ENCODE data around the gene PPP2CA.
A peak's percentile ranks its signal among the peaks of the same experiment; 100 is the strongest.

Gene PPP2CA

DNA sequence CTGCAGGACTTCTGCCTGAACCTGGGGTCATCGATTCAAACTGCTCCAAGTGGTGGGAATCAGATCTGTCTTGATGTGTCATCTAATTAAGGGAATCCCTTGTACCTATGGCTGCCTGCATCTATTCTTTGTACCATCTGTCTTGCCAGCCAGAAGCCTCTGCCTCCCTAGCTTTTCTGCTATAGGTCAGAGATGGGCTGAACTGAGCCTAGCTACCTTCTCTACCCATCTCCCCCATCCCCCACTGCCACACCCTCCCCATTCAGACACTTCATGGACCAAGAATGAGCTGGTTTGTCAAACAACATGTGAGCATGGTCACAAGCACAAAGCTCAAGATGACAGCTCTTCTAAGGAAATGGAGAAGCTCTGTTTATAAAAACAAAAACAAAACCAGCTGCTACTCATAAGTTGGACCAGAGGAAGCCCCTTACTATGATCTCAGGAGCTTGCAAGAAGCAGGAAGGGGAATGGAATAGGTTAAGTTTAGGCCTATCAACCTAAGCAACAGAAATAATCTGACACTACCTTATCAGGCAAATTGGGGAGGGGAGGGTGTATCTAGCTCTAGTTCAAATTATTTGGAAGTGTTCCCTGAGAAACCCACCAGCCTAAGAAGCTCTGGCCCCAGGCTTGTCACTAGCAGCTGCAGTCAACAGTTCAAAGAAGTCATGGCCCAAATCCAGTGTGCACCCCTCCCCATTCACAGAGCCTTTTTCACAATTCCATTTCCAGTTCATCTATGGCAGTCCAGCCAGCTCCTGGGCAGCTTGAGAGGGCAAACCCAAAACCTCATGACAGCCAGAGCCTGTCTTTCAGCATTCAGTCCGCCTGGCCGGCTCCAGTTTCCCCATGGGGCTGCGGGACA is 79.0 kb downstream of the PPP2CA start:
- no peak for DNase-seq

DNA sequence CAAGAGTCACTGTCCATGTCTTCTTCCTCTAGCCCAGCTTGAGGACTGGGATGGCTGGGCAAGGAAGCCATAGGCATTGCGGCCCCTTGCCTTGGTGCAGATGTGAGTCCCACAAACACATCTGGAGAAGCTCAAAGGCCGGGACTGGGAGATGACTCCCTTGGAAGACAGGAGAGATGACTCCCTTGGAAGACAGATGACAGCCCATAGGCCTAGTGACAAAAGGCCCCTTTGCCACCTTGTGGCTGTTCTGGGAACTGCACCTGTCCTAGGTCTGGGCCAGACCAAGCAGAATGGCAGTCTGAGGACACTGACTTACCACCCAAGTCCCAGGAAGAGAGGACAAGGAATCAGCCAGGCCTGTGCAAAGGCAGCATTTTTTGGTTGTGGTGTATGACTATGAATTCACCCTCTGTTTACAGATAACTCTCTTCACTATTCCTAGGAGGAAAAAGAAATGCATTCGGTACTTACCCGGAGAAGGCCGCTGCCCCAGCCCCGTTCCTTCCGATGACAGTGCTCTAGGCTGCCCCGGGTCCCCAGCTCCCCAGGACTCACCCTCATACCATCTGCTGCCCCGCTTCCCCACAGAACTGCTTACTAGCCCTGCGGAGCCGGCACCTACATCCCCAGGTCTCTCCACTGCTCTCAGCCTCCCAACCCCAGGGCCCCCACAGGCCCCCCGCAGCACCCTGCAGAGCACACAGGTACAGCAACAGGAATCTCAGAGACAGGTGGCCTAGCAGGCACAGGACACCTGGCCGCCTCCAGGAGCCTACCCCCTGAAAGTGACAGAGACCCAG is 79.9 kb downstream of the PPP2CA start:
- DNase-seq, result peak; percentile 62

DNA sequence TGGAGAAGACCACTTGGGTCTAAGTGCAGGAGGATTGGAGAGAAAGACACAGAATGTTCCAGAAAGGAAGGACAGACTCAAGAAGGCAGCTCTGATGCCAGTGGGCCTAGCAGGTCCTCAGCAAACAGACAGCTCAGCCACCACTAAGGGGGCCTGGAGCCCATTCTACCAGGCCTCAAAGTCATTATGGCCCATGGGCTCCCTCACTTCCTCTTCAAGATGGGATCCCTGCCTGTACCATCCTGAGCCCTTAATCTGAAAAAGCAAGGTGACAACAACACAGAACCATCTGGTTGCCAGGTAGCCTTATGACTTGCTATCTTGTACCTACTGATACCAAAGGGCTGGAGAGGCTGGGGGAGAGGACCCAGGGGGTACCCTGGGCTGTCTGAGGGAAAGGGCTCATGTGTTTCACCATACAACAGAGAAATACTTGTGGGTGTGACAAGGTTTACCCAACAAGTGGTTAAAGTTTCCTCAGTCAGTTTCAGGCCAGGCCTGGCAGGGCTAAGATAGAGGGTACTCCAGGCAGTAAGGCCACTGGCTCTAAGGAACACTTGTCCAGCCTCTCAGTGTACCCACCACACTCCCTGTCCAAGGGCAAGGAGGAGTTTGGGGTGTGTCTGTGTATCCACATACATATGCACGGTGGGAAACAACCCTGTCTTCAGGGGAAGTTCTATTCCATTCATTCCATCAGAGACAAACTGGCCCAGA is 80.7 kb downstream of the PPP2CA start:
- no peak for DNase-seq
